Osteocyte (in vitro differentiated cells): ENCODE data around the gene TRRAP. TPM values are rescaled to one million over a fixed set of nuclear protein-coding genes. Genes with fewer than 3 reads are reported as not detected.

ENCODE experiments used
- DNase-seq: peaks from one replicate; pipeline ENCODE4 v3.0.0; 2021; ENCODE audit warnings: mixed read lengths; ENCODE audit not compliant: unreplicated experiment; ENCODE audit errors: extremely low spot score
- H3K27ac Mint-ChIP-seq: one replicate; pipeline ENCODE4 v1.8.0; 2021; ENCODE audit warnings: mild to moderate bottlenecking, mixed read lengths; ENCODE audit not compliant: unreplicated experiment
- H3K27me3 Mint-ChIP-seq: one replicate; pipeline ENCODE4 v1.8.0; 2021; ENCODE audit warnings: mixed read lengths; ENCODE audit not compliant: unreplicated experiment
- H3K36me3 Mint-ChIP-seq: one replicate; pipeline ENCODE4 v1.8.0; 2021; ENCODE audit warnings: mixed read lengths; ENCODE audit not compliant: unreplicated experiment
- H3K4me1 Mint-ChIP-seq: one replicate; pipeline ENCODE4 v1.8.0; 2021; ENCODE audit warnings: mixed read lengths; ENCODE audit not compliant: unreplicated experiment
- H3K4me3 Mint-ChIP-seq: one replicate; pipeline ENCODE4 v1.8.0; 2021; ENCODE audit warnings: mild to moderate bottlenecking, moderate library complexity, mixed read lengths; ENCODE audit not compliant: unreplicated experiment
- H3K9me3 Mint-ChIP-seq: one replicate; pipeline ENCODE4 v1.8.0; 2021; ENCODE audit warnings: mixed read lengths; ENCODE audit not compliant: unreplicated experiment
- CTCF ChIP-seq: fragments of 200-600 bp; sonication (generic); IDR thresholded peaks from 2 replicates; pipeline ENCODE4 v1.5.0; 2021; ENCODE audit warnings: antibody characterized with exemption, mild to moderate bottlenecking, moderate library complexity
- total RNA-seq: library from RNA; stranded (reverse); gene quantifications from 2 replicates; pipeline ENCODE4 v1.2.1, GENCODE V29; 2021

TRRAP gene
- total RNA-seq, 1 donor from 2014 or later: 48.5 TPM

GRCh38 chr7:99005776-99006175 is 127.4 kb downstream of the TRRAP start:
- peaks cover 42% of the 10 kb centered on the region for H3K36me3 Mint-ChIP-seq
- peaks cover 5% of the 10 kb centered on the region for H3K4me1 Mint-ChIP-seq
- no peaks in the 10 kb centered on the region for H3K27me3 Mint-ChIP-seq
- H3K4me3 Mint-ChIP-seq: no peak overlapping the region
- no peak for TF ChIP-seq CTCF
- no peaks in the 10 kb centered on the region for H3K9me3 Mint-ChIP-seq
- DNase-seq: peak; percentile 73
- H3K27ac Mint-ChIP-seq: no peak overlapping the region

GRCh38 chr7:99006739-99007424 is 128.6 kb downstream of the TRRAP start:
- H3K27ac Mint-ChIP-seq: no peak overlapping the region
- no peaks in the 10 kb centered on the region for H3K27me3 Mint-ChIP-seq
- H3K4me3 Mint-ChIP-seq: no peak overlapping the region
- H3K36me3 Mint-ChIP-seq: peaks cover 40% of the 10 kb centered on the region
- DNase-seq: peak; percentile 49
- no peak for TF ChIP-seq CTCF
- H3K4me1 Mint-ChIP-seq: no peaks in the 10 kb centered on the region
- no peaks in the 10 kb centered on the region for H3K9me3 Mint-ChIP-seq

- H3K36me3 Mint-ChIP-seq: peaks cover 46% of the 10 kb centered on the region
- no peaks in the 10 kb centered on the region for H3K9me3 Mint-ChIP-seq
- H3K27ac Mint-ChIP-seq: no peak overlapping the region
- no peak overlapping the region for H3K4me3 Mint-ChIP-seq
- peak; percentile 73 for DNase-seq
- H3K27me3 Mint-ChIP-seq: no peaks in the 10 kb centered on the region
- no peak for TF ChIP-seq CTCF
- no peaks in the 10 kb centered on the region for H3K4me1 Mint-ChIP-seq
These were observed 129.9 kb downstream of the TRRAP start for GRCh38 chr7:99008181-99008631.

GRCh38 chr7:99008921-99009530 is 130.7 kb downstream of the TRRAP start:
- no peak overlapping the region for H3K27ac Mint-ChIP-seq
- TF ChIP-seq CTCF: no peak
- no peaks in the 10 kb centered on the region for H3K27me3 Mint-ChIP-seq
- no peaks in the 10 kb centered on the region for H3K4me1 Mint-ChIP-seq
- peak; percentile 76 for DNase-seq
- no peak overlapping the region for H3K4me3 Mint-ChIP-seq
- no peaks in the 10 kb centered on the region for H3K9me3 Mint-ChIP-seq
- peaks cover 51% of the 10 kb centered on the region for H3K36me3 Mint-ChIP-seq

- H3K27me3 Mint-ChIP-seq: no peaks in the 10 kb centered on the region
- H3K9me3 Mint-ChIP-seq: no peaks in the 10 kb centered on the region
- H3K4me3 Mint-ChIP-seq: no peak overlapping the region
- TF ChIP-seq CTCF: no peak
- H3K36me3 Mint-ChIP-seq: peaks cover 55% of the 10 kb centered on the region
- peak; percentile 57 for DNase-seq
- no peaks in the 10 kb centered on the region for H3K4me1 Mint-ChIP-seq
- no peak overlapping the region for H3K27ac Mint-ChIP-seq
These were observed 131.9 kb downstream of the TRRAP start for GRCh38 chr7:99010281-99010680.
